Measurements from ENCODE around the gene ZBTB42. TPM values are rescaled to one million over a fixed set of nuclear protein-coding genes. Genes with fewer than 3 reads are reported as not detected.

ZBTB42 gene
- total and polyA plus RNA-seq, 2 of the 4 experiments (the other 2 are of a cell fraction), result 1.3 to 2.3 TPM

DNA sequence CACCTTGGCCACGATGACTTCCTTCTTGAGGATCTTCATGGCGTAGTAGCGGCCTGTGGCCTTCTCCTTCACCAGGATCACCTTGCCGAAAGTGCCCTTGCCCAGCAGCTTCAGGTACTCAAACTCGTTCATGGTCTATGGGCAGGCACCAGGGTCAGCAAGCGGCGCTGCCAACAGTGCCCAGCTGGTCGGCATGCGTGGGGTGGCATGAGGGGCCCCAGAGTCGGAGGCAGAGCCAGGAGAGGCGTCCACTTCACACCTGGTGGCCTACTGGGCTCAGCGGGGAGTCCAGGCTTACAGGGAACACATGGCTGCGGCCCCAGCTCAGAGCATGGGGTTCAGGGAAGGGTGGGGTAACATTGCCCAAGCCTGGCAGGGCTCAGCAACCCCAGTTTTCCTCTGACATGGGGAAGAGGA, 25.8 kb upstream of the ZBTB42 start:
- H3K36me3 ChIP-seq (ENCODE audit: control insufficient read depth, insufficient read depth, low read length), result peaks cover 66% of the 10 kb centered on the region
- H3K4me1 ChIP-seq (ENCODE audit: control insufficient read depth, insufficient read depth, low read length), result no peaks in the 10 kb centered on the region
- H3K79me1 ChIP-seq (ENCODE audit: low read depth in 1 of 2, low read length in 2 of 2), result peaks cover 8 to 36% of the 10 kb centered on the region in 2 experiments
- H3K9ac ChIP-seq (ENCODE audit: low read depth, low read length), result no peak overlapping the region
- H3K9me3 ChIP-seq (ENCODE audit: control insufficient read depth, insufficient read depth, low read length), result no peaks in the 10 kb centered on the region; the same call in 1 of the 2 replicates
- no peak for ATAC-seq (ENCODE audit: low read depth)
- H3K18ac ChIP-seq (ENCODE audit: low read depth, low read length), result no peak overlapping the region
- no peak for DNase-seq
- no peak overlapping the region for H3K14ac ChIP-seq (replicated peaks; ENCODE audit: low read depth, low read length)
- no peak overlapping the region for H4K5ac ChIP-seq (ENCODE audit: low read depth, low read length)
- no peak overlapping the region for H2BK120ac ChIP-seq (ENCODE audit: low read depth, low read length)
- no TSS peak for BruUV-seq (replicated peaks)
- no peak overlapping the region for H3K27ac ChIP-seq (ENCODE audit: insufficient read depth, low read length)
- no peak overlapping the region for H2BK5ac ChIP-seq (ENCODE audit: low read depth, low read length, poor library complexity, severe bottlenecking)
- dilution Hi-C loops (cut with HindIII; ENCODE audit: low sequenced_read_pairs, unreplicated experiment), result no loop called here
- no peak overlapping the region for H2AFZ ChIP-seq (replicated peaks; ENCODE audit: low read length, poor library complexity)
- H3K4ac ChIP-seq (ENCODE audit: low read depth, low read length), result no peak overlapping the region
- intact Hi-C loops (cut with micrococcal nuclease), result no loop called here
- in situ Hi-C loops (cut with MboI; ENCODE audit: low sequenced_read_pairs), result no loop called here
- no peak overlapping the region for H2AK5ac ChIP-seq (ENCODE audit: low read depth, low read length)
- H3K27me3 ChIP-seq (ENCODE audit: control insufficient read depth, insufficient read depth, low read length), result no peaks in the 10 kb centered on the region
- WGBS, 2 experiments (ENCODE audit: extremely low coverage in 2 of 2, insufficient read length in 1 of 2), result 92% methylated on average over 7 of the region's 13 CpGs; no CpG with 5 or more reads in 1 of the 2 experiments
- H2BK20ac ChIP-seq (ENCODE audit: low read depth, low read length), result no peak overlapping the region
- H3K4me3 ChIP-seq (ENCODE audit: insufficient read depth, low read depth, low read length), result no peak overlapping the region
- no peak overlapping the region for H2AK9ac ChIP-seq (replicated peaks; ENCODE audit: low read depth, low read length, poor library complexity)
- H4K20me1 ChIP-seq (ENCODE audit: insufficient read depth, low read length), result peaks cover 41% of the 10 kb centered on the region
- H2BK15ac ChIP-seq (ENCODE audit: low read depth, low read length), result no peak overlapping the region
- H3K56ac ChIP-seq (ENCODE audit: extremely low read depth, insufficient read depth, low read length), result no peak overlapping the region
- H4K8ac ChIP-seq (ENCODE audit: low read depth in 2 of 2, low read length in 2 of 2), result no peak overlapping the region
- ChIA-PET CTCF (no interaction called here), POLR2A (ENCODE audit: unreplicated experiment) (no interaction called here)
- H3K4me2 ChIP-seq (ENCODE audit: low read depth, low read length), result no peak overlapping the region
- H3K9me1 ChIP-seq (ENCODE audit: insufficient read depth, low read length), result no peaks in the 10 kb centered on the region
- H3K23ac ChIP-seq (ENCODE audit: low read depth, low read length), result no peak overlapping the region
- H4K91ac ChIP-seq (ENCODE audit: insufficient read depth, low read depth, low read length), result no peak overlapping the region
- TF ChIP-seq, protein P1, sequence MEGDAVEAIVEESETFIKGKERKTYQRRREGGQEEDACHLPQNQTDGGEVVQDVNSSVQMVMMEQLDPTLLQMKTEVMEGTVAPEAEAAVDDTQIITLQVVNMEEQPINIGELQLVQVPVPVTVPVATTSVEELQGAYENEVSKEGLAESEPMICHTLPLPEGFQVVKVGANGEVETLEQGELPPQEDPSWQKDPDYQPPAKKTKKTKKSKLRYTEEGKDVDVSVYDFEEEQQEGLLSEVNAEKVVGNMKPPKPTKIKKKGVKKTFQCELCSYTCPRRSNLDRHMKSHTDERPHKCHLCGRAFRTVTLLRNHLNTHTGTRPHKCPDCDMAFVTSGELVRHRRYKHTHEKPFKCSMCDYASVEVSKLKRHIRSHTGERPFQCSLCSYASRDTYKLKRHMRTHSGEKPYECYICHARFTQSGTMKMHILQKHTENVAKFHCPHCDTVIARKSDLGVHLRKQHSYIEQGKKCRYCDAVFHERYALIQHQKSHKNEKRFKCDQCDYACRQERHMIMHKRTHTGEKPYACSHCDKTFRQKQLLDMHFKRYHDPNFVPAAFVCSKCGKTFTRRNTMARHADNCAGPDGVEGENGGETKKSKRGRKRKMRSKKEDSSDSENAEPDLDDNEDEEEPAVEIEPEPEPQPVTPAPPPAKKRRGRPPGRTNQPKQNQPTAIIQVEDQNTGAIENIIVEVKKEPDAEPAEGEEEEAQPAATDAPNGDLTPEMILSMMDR (conservative IDR thresholded peaks at IDR 0.05; ENCODE audit: low read depth, low read length), result no peak
- TF ChIP-seq MXI1 (IDR thresholded peaks at IDR 0.05; ENCODE audit: borderline replicate concordance, low read depth, low read length) (no peak), CHD1 (IDR thresholded peaks at IDR 0.05; ENCODE audit: low read depth, low read length) (no peak), SMC3 (IDR thresholded peaks at IDR 0.05; ENCODE audit: low read depth, low read length) (no peak), ELK1 (IDR thresholded peaks at IDR 0.05; ENCODE audit: borderline replicate concordance, low read depth, low read length) (no peak), FOS (IDR thresholded peaks at IDR 0.05; ENCODE audit: low read depth, low read length) (no peak), NFE2L2 (IDR thresholded peaks at IDR 0.05; ENCODE audit: low read depth, low read length) (no peak)
